Sigmoid colon (tissue), 7 donors: ENCODE results near the gene TMEM185B. TPM values are rescaled to one million over a fixed set of nuclear protein-coding genes. Genes with fewer than 3 reads are reported as not detected.
A peak's percentile ranks its signal among the peaks of the same experiment; 100 is the strongest.
"Not testable (repeated sequence)": the region's sequence is repeated elsewhere in the genome, so short reads cannot be mapped to it uniquely, and the experiment has no call there.

ENCODE experiments used
- DNase-seq: peaks from one replicate; pipeline ENCODE4 v3.0.0-alpha.2; 2019
- H3K27ac ChIP-seq, 4 donors: fragments of 200-600 bp; sonication (generic); one replicate each; pipeline ENCODE4 v1.5.1; 2016 to 2019; ENCODE audit warnings: mild to moderate bottlenecking in 1 of 4
- H3K27me3 ChIP-seq, 3 donors: fragments of 200-600 bp; sonication (generic); one replicate each; pipeline ENCODE4 v1.5.1; 2019; ENCODE audit warnings: mild to moderate bottlenecking in 1 of 3
- H3K36me3 ChIP-seq, 4 donors: fragments of 200-600 bp; sonication (generic); one replicate each; pipeline ENCODE4 v1.5.1; 2016 to 2019
- H3K4me1 ChIP-seq, 4 donors: fragments of 200-600 bp; sonication (generic); one replicate each; pipeline ENCODE4 v1.5.1; 2017 to 2019
- H3K4me3 ChIP-seq, 4 donors: fragments of 200-600 bp; sonication (generic); one replicate each; pipeline ENCODE4 v1.5.1; 2017 to 2019; ENCODE audit warnings: mild to moderate bottlenecking in 2 of 4, moderate library complexity in 1 of 4
- H3K9me3 ChIP-seq, 4 donors: fragments of 200-600 bp in 3 of 4; sonication (generic) in 3 of 4; one replicate each; pipeline versions ENCODE4 v1.5.1 to v1.6.1; 2013 to 2019
- EP300 ChIP-seq, 4 donors: sonication (generic); formaldehyde crosslinking; IDR thresholded peaks; one replicate each; pipeline ENCODE4 v1.6.1; 2017; ENCODE audit warnings: antibody characterized with exemption in 4 of 4
- POLR2A ChIP-seq, 2 donors: fragments of 450-650 bp; IDR thresholded peaks; one replicate each; pipeline ENCODE4 v1.6.1; 2016; ENCODE audit warnings: antibody characterized with exemption in 2 of 2, mild to moderate bottlenecking in 2 of 2, moderate library complexity in 2 of 2
- POLR2AphosphoS5 ChIP-seq, 4 donors: sonication (generic); formaldehyde crosslinking; IDR thresholded peaks; one replicate each; pipeline ENCODE4 v1.6.1; 2017; ENCODE audit warnings: antibody characterized with exemption in 4 of 4
- WGBS, 2 donors: extraction: QIAGEN DNeasy Blood & Tissue Kit; methylation state at CpG; one replicate each; pipeline ENCODE4 v1.1.7; 2013; 5-methylcytosine and 5-hydroxymethylcytosine counted together
- intact Hi-C: fragments of 100-400 bp; cut with DNase I; formaldehyde crosslinking; loops from one replicate; pipeline ENCODE4 v1.15.1; 2023
- polyA plus RNA-seq, 3 donors: library from polyadenylated mRNA; stranded (reverse); fragments of 200-250 nt; gene quantifications; one replicate each; pipeline ENCODE4 v1.2.3, GENCODE V29; 2013
- total RNA-seq, 4 donors: library from RNA; depleted of rRNA; stranded (reverse); fragments of >200 nt; gene quantifications; one replicate each; pipeline ENCODE4 v1.1.0, GENCODE V29; 2016
- TF ChIP-seq, protein P1 (sequence below), 4 experiments: fragments of 450-650 bp in 3 of 4; fragments of 200-600 bp in 1 of 4; IDR thresholded peaks; one replicate each; pipeline ENCODE4 v1.5.1; 2016 to 2019; ENCODE audit warnings: antibody characterized with exemption in 4 of 4, mild to moderate bottlenecking in 3 of 4, moderate library complexity in 2 of 4
- donor health status: healthy with polysubstance abuse.
- donor health status: Bipolar disorder and iron deficiency.
- donor health status: healthy.

The TMEM185B gene
- total and polyA plus RNA-seq, 7 donors, result 1.6 to 32.1 (median 16.8) TPM

DNA sequence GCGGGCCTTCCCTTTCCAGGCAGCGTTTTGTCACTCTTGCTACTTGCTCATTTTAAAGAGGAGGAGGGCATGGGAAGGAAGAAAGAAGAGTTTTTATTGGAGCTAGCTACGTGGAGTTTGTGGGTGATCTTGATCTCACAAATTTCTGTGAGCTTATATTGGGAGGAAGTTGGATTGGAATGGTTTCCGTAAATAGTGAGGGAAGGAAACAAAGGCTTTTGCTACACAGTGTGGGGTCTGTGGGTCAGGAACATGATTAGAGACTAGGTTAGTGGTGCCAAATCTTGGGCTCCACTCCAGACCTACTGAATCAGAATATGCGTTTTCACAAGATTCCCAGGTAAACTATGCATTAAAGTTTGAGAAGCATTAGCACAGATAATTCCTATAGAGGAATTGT is 37.5 kb upstream of the TMEM185B start:
- no peaks in the 10 kb centered on the region for H3K36me3 ChIP-seq
- no peak for DNase-seq
- no peak overlapping the region for H3K27ac ChIP-seq
- intact Hi-C loops, result no loop called here
- H3K4me3 ChIP-seq, result no peak overlapping the region
- H3K27me3 ChIP-seq, result no peaks in the 10 kb centered on the region
- 90 to 96% methylated on average over 5 of the region's 5 CpGs for WGBS, 2 donors
- no peaks in the 10 kb centered on the region for H3K4me1 ChIP-seq
- TF ChIP-seq EP300 (IDR thresholded peaks at IDR 0.05) (no peak), POLR2A (IDR thresholded peaks at IDR 0.05) (no peak), POLR2AphosphoS5 (IDR thresholded peaks at IDR 0.05) (no peak)
- TF ChIP-seq, protein P1, sequence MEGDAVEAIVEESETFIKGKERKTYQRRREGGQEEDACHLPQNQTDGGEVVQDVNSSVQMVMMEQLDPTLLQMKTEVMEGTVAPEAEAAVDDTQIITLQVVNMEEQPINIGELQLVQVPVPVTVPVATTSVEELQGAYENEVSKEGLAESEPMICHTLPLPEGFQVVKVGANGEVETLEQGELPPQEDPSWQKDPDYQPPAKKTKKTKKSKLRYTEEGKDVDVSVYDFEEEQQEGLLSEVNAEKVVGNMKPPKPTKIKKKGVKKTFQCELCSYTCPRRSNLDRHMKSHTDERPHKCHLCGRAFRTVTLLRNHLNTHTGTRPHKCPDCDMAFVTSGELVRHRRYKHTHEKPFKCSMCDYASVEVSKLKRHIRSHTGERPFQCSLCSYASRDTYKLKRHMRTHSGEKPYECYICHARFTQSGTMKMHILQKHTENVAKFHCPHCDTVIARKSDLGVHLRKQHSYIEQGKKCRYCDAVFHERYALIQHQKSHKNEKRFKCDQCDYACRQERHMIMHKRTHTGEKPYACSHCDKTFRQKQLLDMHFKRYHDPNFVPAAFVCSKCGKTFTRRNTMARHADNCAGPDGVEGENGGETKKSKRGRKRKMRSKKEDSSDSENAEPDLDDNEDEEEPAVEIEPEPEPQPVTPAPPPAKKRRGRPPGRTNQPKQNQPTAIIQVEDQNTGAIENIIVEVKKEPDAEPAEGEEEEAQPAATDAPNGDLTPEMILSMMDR (IDR thresholded peaks at IDR 0.05), result no peak
- H3K9me3 ChIP-seq, result no peaks in the 10 kb centered on the region

DNA sequence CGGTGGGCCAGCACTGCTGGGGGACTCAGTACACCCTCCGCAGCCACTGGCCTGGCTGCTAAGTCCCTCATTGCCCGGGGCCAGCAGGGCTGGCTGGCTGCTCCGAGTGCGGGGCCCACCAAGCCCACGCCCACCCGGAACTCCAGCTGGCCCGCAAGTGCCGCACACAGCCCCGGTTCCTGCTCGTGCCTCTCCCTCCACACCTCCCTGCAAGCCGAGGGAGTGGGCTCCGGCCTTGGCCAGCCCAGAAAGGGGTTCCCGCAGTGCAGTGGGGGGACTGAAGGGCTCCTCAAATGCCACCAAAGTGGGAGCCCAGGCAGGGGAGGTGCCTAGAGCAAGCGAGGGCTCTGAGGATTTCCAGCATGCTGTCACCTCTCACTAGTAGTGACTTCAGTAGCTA is 36.7 kb upstream of the TMEM185B start:
- H3K27me3 ChIP-seq, H3K36me3 ChIP-seq, intact Hi-C loops, H3K9me3 ChIP-seq, H3K27ac ChIP-seq, H3K4me1 ChIP-seq, DNase-seq, H3K4me3 ChIP-seq: not testable (repeated sequence)
- 97 to 99% methylated on average over 15 of the region's 15 CpGs for WGBS, 2 donors

DNA sequence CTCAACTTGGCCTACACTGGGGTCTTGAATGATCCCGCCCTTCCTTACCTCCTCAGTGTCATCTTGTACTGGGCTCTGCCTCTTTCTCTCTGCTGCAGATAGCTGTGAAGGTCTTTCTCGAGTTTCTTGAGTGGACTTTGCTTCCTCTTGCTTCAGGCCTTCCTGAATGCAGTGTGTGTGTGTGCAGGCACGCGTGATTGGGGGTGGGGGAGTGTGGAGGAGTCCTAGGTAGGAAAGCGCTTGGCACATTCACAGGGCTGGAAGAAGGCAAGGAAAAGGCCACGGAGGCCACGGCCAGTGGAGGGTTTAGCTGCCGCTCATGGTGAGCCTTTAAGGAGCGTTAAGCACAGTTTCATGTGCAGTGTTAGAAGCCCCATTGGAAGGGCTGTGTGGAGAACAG is 35.0 kb upstream of the TMEM185B start:
- peaks cover 0 to 20% (median 12%) of the 10 kb centered on the region in 4 donors for H3K4me1 ChIP-seq
- WGBS, 2 donors, result 86 to 89% methylated on average over 9 of the region's 9 CpGs
- H3K4me3 ChIP-seq, result no peak overlapping the region
- intact Hi-C loops, result no loop called here
- DNase-seq, result no peak
- no peaks in the 10 kb centered on the region for H3K36me3 ChIP-seq
- TF ChIP-seq POLR2A (IDR thresholded peaks at IDR 0.05) (no peak), POLR2AphosphoS5 (IDR thresholded peaks at IDR 0.05) (no peak), EP300 (IDR thresholded peaks at IDR 0.05) (no peak)
- TF ChIP-seq, protein P1 (IDR thresholded peaks at IDR 0.05), result no peak
- H3K27ac ChIP-seq, result no peak overlapping the region
- H3K27me3 ChIP-seq, result no peaks in the 10 kb centered on the region
- no peaks in the 10 kb centered on the region for H3K9me3 ChIP-seq

DNA sequence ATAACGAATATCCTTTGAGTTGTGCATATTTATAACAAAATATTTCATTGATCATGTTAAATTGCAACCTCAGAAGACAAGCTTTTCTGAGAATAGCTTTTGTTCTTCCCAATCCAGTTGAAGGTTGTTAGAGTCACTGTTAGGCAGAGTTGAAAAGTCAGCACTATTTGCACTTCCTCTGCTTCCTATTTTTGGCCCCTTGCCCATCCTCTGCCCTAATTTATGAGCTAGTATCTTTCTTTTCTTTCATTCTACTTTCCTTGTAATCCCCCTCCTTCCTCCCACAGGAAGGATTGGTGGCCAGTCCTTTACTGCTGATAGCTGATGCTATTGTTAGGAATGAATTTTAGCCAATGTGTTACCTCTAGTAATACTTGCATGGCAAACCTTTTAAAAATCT is 34.3 kb upstream of the TMEM185B start:
- H3K27me3 ChIP-seq, result no peaks in the 10 kb centered on the region
- no peak overlapping the region for H3K27ac ChIP-seq
- no peak for TF ChIP-seq POLR2AphosphoS5 (IDR thresholded peaks at IDR 0.05)
- TF ChIP-seq EP300 (IDR thresholded peaks at IDR 0.05), result no peak
- TF ChIP-seq, protein P1 (IDR thresholded peaks at IDR 0.05), result no peak
- TF ChIP-seq POLR2A (IDR thresholded peaks at IDR 0.05), result no peak
- peak; percentile 37 for DNase-seq
- intact Hi-C loops, result no loop called here
- no peak overlapping the region for H3K4me3 ChIP-seq
- WGBS, 2 donors, result 34 to 56% methylated on average over 1 of the region's 1 CpG
- H3K36me3 ChIP-seq, result no peaks in the 10 kb centered on the region
- H3K9me3 ChIP-seq, result no peaks in the 10 kb centered on the region
- H3K4me1 ChIP-seq, result peaks cover 0 to 20% (median 12%) of the 10 kb centered on the region in 4 donors

DNA sequence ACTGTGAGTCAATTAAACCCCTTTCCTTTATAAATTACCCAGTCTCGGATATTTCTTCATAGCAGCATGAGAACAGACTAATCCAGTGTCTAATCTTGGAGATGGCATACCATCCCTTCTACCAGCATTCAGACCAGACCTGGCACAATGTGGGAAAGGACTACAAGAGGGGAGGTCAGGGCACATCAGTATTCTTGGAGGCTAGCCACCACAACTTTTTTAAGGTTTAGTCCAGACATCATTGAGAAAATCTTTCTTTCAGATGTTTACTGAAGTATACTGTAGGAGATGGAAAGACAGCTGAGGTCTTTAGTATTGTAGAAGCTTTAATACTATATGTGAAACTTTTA is 33.4 kb upstream of the TMEM185B start:
- WGBS, 2 donors, result 53 to 85% methylated on average over 1 of the region's 1 CpG
- H3K36me3 ChIP-seq, result no peaks in the 10 kb centered on the region
- TF ChIP-seq POLR2A (IDR thresholded peaks at IDR 0.05), result no peak
- TF ChIP-seq POLR2AphosphoS5 (IDR thresholded peaks at IDR 0.05), result no peak
- TF ChIP-seq EP300 (IDR thresholded peaks at IDR 0.05), result no peak
- TF ChIP-seq, protein P1 (IDR thresholded peaks at IDR 0.05), result no peak
- DNase-seq, result no peak
- intact Hi-C loops, result no loop called here
- H3K4me3 ChIP-seq, result no peak overlapping the region
- no peaks in the 10 kb centered on the region for H3K9me3 ChIP-seq
- no peak overlapping the region for H3K27ac ChIP-seq
- H3K4me1 ChIP-seq, result peaks cover 0 to 26% (median 14%) of the 10 kb centered on the region in 4 donors
- no peaks in the 10 kb centered on the region for H3K27me3 ChIP-seq
